DND-41 (cell line): Measurements from ENCODE around the gene PCNT.

Experiments
- EZH2 ChIP-seq: IDR thresholded peaks from 3 replicates; pipeline ENCODE4 v1.6.1; 2012; ENCODE audit warnings: borderline replicate concordance, low read depth, mild to moderate bottlenecking, moderate library complexity, low read length, inconsistent platforms; ENCODE audit not compliant: severe bottlenecking
- TF ChIP-seq, protein P1 (sequence below): IDR thresholded peaks from 2 replicates; pipeline ENCODE4 v1.5.1; 2012; ENCODE audit warnings: borderline replicate concordance, low read length, moderate library complexity, mild to moderate bottlenecking; ENCODE audit not compliant: poor library complexity, severe bottlenecking; ENCODE audit errors: extremely low read depth

DNA sequence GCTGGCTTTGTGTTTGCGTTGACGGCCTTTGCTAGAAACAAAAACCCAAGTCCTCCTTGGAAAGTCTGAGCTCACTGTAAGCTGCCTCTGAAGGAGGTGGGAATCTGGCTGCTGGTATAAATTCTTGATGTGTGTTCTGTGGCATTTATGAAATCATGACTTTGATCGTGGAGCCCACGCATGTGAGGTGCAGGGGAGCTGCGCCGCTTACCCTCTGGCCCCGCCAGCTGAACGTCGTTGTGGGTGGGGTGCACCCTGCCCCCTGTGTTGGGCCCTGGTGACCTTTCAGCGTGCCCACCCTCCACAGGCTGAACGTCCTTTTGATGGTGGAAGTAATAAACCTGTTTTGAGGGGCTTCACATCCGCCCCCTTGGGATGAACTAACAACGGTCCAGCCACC lies 113.6 kb downstream of the PCNT start:
- TF ChIP-seq, protein P1, sequence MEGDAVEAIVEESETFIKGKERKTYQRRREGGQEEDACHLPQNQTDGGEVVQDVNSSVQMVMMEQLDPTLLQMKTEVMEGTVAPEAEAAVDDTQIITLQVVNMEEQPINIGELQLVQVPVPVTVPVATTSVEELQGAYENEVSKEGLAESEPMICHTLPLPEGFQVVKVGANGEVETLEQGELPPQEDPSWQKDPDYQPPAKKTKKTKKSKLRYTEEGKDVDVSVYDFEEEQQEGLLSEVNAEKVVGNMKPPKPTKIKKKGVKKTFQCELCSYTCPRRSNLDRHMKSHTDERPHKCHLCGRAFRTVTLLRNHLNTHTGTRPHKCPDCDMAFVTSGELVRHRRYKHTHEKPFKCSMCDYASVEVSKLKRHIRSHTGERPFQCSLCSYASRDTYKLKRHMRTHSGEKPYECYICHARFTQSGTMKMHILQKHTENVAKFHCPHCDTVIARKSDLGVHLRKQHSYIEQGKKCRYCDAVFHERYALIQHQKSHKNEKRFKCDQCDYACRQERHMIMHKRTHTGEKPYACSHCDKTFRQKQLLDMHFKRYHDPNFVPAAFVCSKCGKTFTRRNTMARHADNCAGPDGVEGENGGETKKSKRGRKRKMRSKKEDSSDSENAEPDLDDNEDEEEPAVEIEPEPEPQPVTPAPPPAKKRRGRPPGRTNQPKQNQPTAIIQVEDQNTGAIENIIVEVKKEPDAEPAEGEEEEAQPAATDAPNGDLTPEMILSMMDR, result no peak
- no peak for TF ChIP-seq EZH2
